OCI-LY7 (cell line): Measurements from ENCODE around the gene SLC25A15. TPM values are rescaled to one million over a fixed set of nuclear protein-coding genes. Genes with fewer than 3 reads are reported as not detected.
"Not testable (repeated sequence)": the region's sequence is repeated elsewhere in the genome, so short reads cannot be mapped to it uniquely, and the experiment has no call there.

Experiments
- BruUV-seq: library from RNA; stranded (reverse); fragments of 400-500 nt; replicated peaks from 2 replicates; lab custom pipeline; 2021; lab: Mats Ljungman, UMichigan
- CTCF ChIA-PET: fragments of 300-600 bp; sonication (Branson Sonifier 250); formaldehyde crosslinking; loops from one replicate; lab custom pipeline; 2022; ENCODE audit warnings: antibody characterized with exemption; ENCODE audit not compliant: unreplicated experiment; lab: Charles Lee
- POLR2A ChIA-PET: fragments of 300-600 bp; sonication (Branson Sonifier 250); formaldehyde crosslinking; loops from one replicate; lab custom pipeline; 2022; ENCODE audit warnings: antibody characterized with exemption; lab: Charles Lee
- DNase-seq: peaks from one replicate; pipeline ENCODE4 v3.0.0-alpha.2; 2015; ENCODE audit warnings: low spot score
- H2AFZ ChIP-seq: fragments of 200-600 bp; sonication (generic), shearing (Covaris generic); 2 replicates; pipeline ENCODE4 v1.6.1; 2014; ENCODE audit warnings: mild to moderate bottlenecking, antibody characterized with exemption, low read length, moderate library complexity
- H3K27ac ChIP-seq: fragments of 200-600 bp; sonication (generic); 2 replicates; pipeline ENCODE4 v1.5.1; 2014; ENCODE audit warnings: mixed run types, low read depth, mild to moderate bottlenecking, moderate library complexity, low read length, inconsistent platforms; ENCODE audit not compliant: poor library complexity, severe bottlenecking
- H3K36me3 ChIP-seq: fragments of 200-600 bp; sonication (generic); 2 replicates; pipeline ENCODE4 v1.6.1; 2014; ENCODE audit warnings: mild to moderate bottlenecking, antibody characterized with exemption, low read length, moderate library complexity, mixed read lengths; ENCODE audit not compliant: insufficient read depth
- H3K4me1 ChIP-seq: fragments of 200-600 bp; sonication (generic); 2 replicates; pipeline ENCODE4 v1.5.1; 2014; ENCODE audit warnings: mild to moderate bottlenecking, low read length; ENCODE audit not compliant: insufficient read depth, poor library complexity, severe bottlenecking
- H3K4me2 ChIP-seq: fragments of 200-600 bp; sonication (generic); 2 replicates; pipeline ENCODE4 v1.6.1; 2014; ENCODE audit warnings: mild to moderate bottlenecking, low read length
- H3K4me3 ChIP-seq: fragments of 200-600 bp; sonication (generic); 2 replicates; pipeline ENCODE4 v1.5.1; 2014; ENCODE audit warnings: mild to moderate bottlenecking, low read depth, low read length; ENCODE audit not compliant: poor library complexity, severe bottlenecking
- H3K79me2 ChIP-seq: fragments of 200-600 bp; sonication (generic); 2 replicates; pipeline ENCODE4 v1.6.1; 2016; ENCODE audit warnings: low read depth, mild to moderate bottlenecking, low read length, moderate library complexity, mixed read lengths; ENCODE audit not compliant: insufficient read depth
- H3K9me2 ChIP-seq: fragments of 200-600 bp; sonication (generic); 2 replicates; pipeline ENCODE4 v1.6.1; 2016; ENCODE audit warnings: mild to moderate bottlenecking, low read length, mixed read lengths; ENCODE audit not compliant: insufficient read depth
- H3K9me3 ChIP-seq: fragments of 200-600 bp; sonication (generic); 2 replicates; pipeline ENCODE4 v1.6.1; 2014; ENCODE audit warnings: mild to moderate bottlenecking, mixed run types, low read length, mixed read lengths
- H4K20me1 ChIP-seq: fragments of 200-600 bp; sonication (generic); 2 replicates; pipeline ENCODE4 v1.6.1; 2014; ENCODE audit warnings: mild to moderate bottlenecking, antibody characterized with exemption, low read length, moderate library complexity, mixed read lengths; ENCODE audit not compliant: insufficient read depth
- intact Hi-C: fragments of 100-400 bp; cut with micrococcal nuclease; formaldehyde crosslinking; loops from one replicate; pipeline ENCODE4 v1.10.0; 2022; ENCODE audit not compliant: unreplicated experiment
- microRNA-seq: library from miRNA; unstranded; fragments of <30 nt; microRNA quantifications from one replicate; pipeline ENCODE4 v1.2.0, GENCODE V29; 2022; ENCODE audit warnings: borderline replicate concordance
- small RNA-seq: library from RNA; depleted of rRNA; stranded (forward); fragments of <200 nt; gene quantifications from one replicate; pipeline ENCODE3, GENCODE V24; 2014
- total RNA-seq, 2 experiments: library from RNA; depleted of rRNA in 1 of 2; stranded (reverse); fragments of >200 nt in 1 of 2; shearing (Covaris generic) in 1 of 2; gene quantifications; 2 replicates each; pipeline ENCODE4 v1.2.3, GENCODE V29; 2014 to 2022

Gene SLC25A15
- total RNA-seq, 2 experiments from 2014 or later, result 56.3 to 71.0 TPM

DNA sequence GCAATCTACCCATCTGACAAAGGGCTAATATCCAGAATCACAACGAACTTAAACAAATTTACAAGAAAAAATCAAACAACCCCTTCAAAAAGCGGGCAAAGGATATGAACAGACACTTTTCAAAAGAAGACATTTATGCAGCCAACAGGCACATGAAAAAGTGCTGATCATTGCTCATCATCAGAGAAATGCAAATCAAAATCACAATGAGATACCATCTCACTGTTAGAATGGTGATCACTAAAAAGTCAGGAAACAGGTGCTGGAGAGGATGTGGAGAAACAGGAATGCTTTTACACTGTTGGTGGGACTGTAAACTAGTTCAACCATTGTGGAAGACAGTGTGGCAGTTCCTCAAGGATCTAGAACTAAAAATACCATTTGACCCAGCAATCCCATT is 51.5 kb downstream of the SLC25A15 start:
- DNase-seq, BruUV-seq, CTCF ChIA-PET, intact Hi-C loops, H4K20me1 ChIP-seq, H3K4me1 ChIP-seq, H3K79me2 ChIP-seq, H3K9me2 ChIP-seq, POLR2A ChIA-PET, H3K27ac ChIP-seq, H3K4me2 ChIP-seq, H3K9me3 ChIP-seq, H2AFZ ChIP-seq, H3K36me3 ChIP-seq, H3K4me3 ChIP-seq: not testable (repeated sequence)

Small RNA genes within 50 kb of the gene (microRNA-seq; reads per million reads assigned to microRNA genes)
- gene MIR621, result not detected

Small RNA genes within 50 kb of the gene (small RNA-seq; reads per million reads assigned to genes)
- gene MIR621, result 0.16 reads per million

Other genes starting within 250 kb of the SLC25A15 start
- 24.0 and 29.2 TPM in 2 replicates for gene FOXO1, start 123.0 kb upstream of the SLC25A15 start, total RNA-seq (2014; rRNA removed; shearing (Covaris generic))
- gene FOXO1, start 123.0 kb upstream of the SLC25A15 start, total RNA-seq (2022), result 42.1 and 46.5 TPM in 2 replicates
- gene MRPS31, start 18.4 kb upstream of the SLC25A15 start, total RNA-seq (2014; rRNA removed; shearing (Covaris generic)), result 27.0 and 37.3 TPM in 2 replicates
- gene MRPS31, start 18.4 kb upstream of the SLC25A15 start, total RNA-seq (2022), result 51.6 and 60.2 TPM in 2 replicates
- gene ELF1, start 229.7 kb downstream of the SLC25A15 start, total RNA-seq (2014; rRNA removed; shearing (Covaris generic)), result 106 and 111 TPM in 2 replicates
- 248 and 276 TPM in 2 replicates for gene ELF1, start 229.7 kb downstream of the SLC25A15 start, total RNA-seq (2022)